Suprapubic skin (tissue), 4 donors: Measurements from ENCODE around the gene NR1I2. TPM values are rescaled to one million over a fixed set of nuclear protein-coding genes. Genes with fewer than 3 reads are reported as not detected.

Source experiments
- DNase-seq, 2 donors: peaks; one replicate each; pipeline ENCODE4 v3.0.0-alpha.2; 2019; ENCODE audit warnings: low spot score in 2 of 2
- H3K27ac ChIP-seq: fragments of 200-600 bp; sonication (generic); one replicate; pipeline ENCODE4 v1.5.1; 2019
- H3K27me3 ChIP-seq: fragments of 200-600 bp; sonication (generic); one replicate; pipeline ENCODE4 v1.5.1; 2019
- H3K36me3 ChIP-seq: fragments of 200-600 bp; sonication (generic); one replicate; pipeline ENCODE4 v1.5.1; 2019
- H3K4me1 ChIP-seq: fragments of 200-600 bp; sonication (generic); one replicate; pipeline ENCODE4 v1.5.1; 2019
- H3K4me3 ChIP-seq: fragments of 200-600 bp; sonication (generic); one replicate; pipeline ENCODE4 v1.5.1; 2019; ENCODE audit warnings: mild to moderate bottlenecking
- H3K9me3 ChIP-seq: fragments of 200-600 bp; sonication (generic); one replicate; pipeline ENCODE4 v1.5.1; 2019
- EP300 ChIP-seq: sonication (generic); formaldehyde crosslinking; IDR thresholded peaks from one replicate; pipeline ENCODE4 v1.6.1; 2017; ENCODE audit warnings: antibody characterized with exemption
- POLR2A ChIP-seq, 2 donors: fragments of 450-650 bp; IDR thresholded peaks; one replicate each; pipeline ENCODE4 v1.6.1; 2017; ENCODE audit warnings: antibody characterized with exemption in 2 of 2, mild to moderate bottlenecking in 2 of 2, moderate library complexity in 2 of 2
- POLR2AphosphoS5 ChIP-seq, 3 donors: sonication (generic); formaldehyde crosslinking; IDR thresholded peaks; one replicate each; pipeline ENCODE4 v1.6.1; 2017; ENCODE audit warnings: antibody characterized with exemption in 3 of 3
- WGBS: methylation state at CpG from one replicate; pipeline ENCODE4 v1.1.5; 2018; 5-methylcytosine and 5-hydroxymethylcytosine counted together
- total RNA-seq, 4 donors: library from RNA; depleted of rRNA; stranded (reverse); fragments of >200 nt; gene quantifications; one replicate each; pipeline ENCODE4 v1.1.0, GENCODE V29; 2016
- TF ChIP-seq, protein P1 (sequence below), 2 donors: fragments of 200-600 bp in 1 of 2; fragments of 450-650 bp in 1 of 2; sonication (generic) in 1 of 2; IDR thresholded peaks; one replicate each; pipeline ENCODE4 v1.5.1; 2016 to 2019; ENCODE audit warnings: antibody characterized with exemption in 2 of 2, mild to moderate bottlenecking in 1 of 2, moderate library complexity in 1 of 2

NR1I2 gene
- total RNA-seq, 4 donors from 2014 or later, result not detected

DNA sequence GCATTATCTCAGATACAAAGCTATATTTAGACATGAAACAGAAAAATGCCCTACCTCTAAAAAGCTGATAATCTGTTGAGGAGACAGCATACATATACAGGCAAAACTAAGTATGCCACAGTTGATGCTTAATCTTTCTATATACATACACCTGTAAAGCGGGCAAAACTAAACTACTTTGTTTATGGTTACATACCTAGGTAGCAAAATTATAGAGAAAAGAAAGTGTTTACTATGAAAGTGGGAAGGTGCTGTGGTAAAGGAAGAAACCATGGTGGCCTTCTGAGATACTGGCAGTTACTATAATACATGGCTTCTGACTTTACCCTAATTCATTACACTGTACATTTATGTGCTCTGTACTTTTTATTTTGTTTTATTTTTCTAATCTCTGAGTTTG, 36.0 kb upstream of the NR1I2 start:
- Histone ChIP-seq H3K4me1 (no peaks in the 10 kb centered on the region), H3K27me3 (no peaks in the 10 kb centered on the region), H3K27ac (no peak overlapping the region), H3K9me3 (no peaks in the 10 kb centered on the region), H3K36me3 (no peaks in the 10 kb centered on the region), H3K4me3 (no peak overlapping the region)
- no peak for DNase-seq
- TF ChIP-seq POLR2AphosphoS5 (IDR thresholded peaks at IDR 0.05) (no peak), EP300 (no peak), POLR2A (IDR thresholded peaks at IDR 0.05) (no peak)
- TF ChIP-seq, protein P1, sequence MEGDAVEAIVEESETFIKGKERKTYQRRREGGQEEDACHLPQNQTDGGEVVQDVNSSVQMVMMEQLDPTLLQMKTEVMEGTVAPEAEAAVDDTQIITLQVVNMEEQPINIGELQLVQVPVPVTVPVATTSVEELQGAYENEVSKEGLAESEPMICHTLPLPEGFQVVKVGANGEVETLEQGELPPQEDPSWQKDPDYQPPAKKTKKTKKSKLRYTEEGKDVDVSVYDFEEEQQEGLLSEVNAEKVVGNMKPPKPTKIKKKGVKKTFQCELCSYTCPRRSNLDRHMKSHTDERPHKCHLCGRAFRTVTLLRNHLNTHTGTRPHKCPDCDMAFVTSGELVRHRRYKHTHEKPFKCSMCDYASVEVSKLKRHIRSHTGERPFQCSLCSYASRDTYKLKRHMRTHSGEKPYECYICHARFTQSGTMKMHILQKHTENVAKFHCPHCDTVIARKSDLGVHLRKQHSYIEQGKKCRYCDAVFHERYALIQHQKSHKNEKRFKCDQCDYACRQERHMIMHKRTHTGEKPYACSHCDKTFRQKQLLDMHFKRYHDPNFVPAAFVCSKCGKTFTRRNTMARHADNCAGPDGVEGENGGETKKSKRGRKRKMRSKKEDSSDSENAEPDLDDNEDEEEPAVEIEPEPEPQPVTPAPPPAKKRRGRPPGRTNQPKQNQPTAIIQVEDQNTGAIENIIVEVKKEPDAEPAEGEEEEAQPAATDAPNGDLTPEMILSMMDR (IDR thresholded peaks at IDR 0.05), result no peak
- WGBS, result 100% methylated on average over 1 of the region's 1 CpG

DNA sequence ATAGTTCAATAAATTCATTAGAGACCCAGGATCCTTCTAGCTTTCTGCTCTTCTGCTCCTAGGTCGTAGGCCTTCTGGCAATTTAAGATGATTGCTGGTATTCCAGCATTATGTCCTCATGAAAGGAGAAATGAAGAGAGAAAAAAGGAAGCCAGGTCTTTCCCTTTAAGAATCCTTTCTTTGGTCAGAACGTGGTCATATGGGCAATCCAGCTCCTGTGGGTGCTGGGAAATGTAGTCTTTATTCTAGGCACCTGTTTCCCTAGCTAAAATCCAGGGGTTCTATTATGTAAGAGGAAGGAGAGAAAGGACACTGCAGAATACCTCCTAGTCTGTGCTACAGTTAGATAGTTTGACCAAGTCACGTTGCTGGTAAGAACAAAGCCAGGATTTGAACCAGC, 35.5 kb upstream of the NR1I2 start:
- TF ChIP-seq, protein P1 (IDR thresholded peaks at IDR 0.05), result no peak
- TF ChIP-seq POLR2AphosphoS5 (IDR thresholded peaks at IDR 0.05) (no peak), EP300 (no peak), POLR2A (IDR thresholded peaks at IDR 0.05) (no peak)
- H3K27ac ChIP-seq, result no peak overlapping the region
- H3K27me3 ChIP-seq, result no peaks in the 10 kb centered on the region
- no peaks in the 10 kb centered on the region for H3K4me1 ChIP-seq
- no peak for DNase-seq
- no peaks in the 10 kb centered on the region for H3K36me3 ChIP-seq
- 70% methylated on average over 3 of the region's 3 CpGs for WGBS
- no peaks in the 10 kb centered on the region for H3K9me3 ChIP-seq
- H3K4me3 ChIP-seq, result no peak overlapping the region

DNA sequence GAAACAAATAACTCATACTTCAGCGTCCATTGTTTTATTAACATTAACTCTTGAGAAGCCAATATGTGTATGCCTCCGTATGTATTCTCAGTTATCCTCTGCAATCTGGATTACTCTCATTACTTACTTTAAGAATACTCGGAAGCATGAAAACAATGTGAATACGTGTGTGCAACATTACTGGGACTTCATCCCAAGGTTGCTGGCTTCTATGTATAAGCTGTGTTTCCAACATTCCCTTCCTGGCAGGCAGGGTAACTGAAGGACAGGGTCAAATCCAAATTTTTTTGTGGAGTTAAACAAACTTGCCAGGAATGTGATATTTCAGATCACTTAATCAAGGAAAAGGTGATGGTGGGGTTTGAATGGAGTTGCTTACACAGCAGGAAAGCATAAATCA, 34.5 kb upstream of the NR1I2 start:
- H3K4me3 ChIP-seq, result no peak overlapping the region
- H3K27ac ChIP-seq, result no peak overlapping the region
- H3K27me3 ChIP-seq, result no peaks in the 10 kb centered on the region
- no peak for DNase-seq
- 77% methylated on average over 4 of the region's 4 CpGs for whole genome bisulfite sequencing
- H3K4me1 ChIP-seq, result no peaks in the 10 kb centered on the region
- H3K36me3 ChIP-seq, result no peaks in the 10 kb centered on the region
- TF ChIP-seq POLR2AphosphoS5 (IDR thresholded peaks at IDR 0.05), result no peak
- TF ChIP-seq, protein P1 (IDR thresholded peaks at IDR 0.05), result no peak
- no peak for TF ChIP-seq EP300
- no peak for TF ChIP-seq POLR2A (IDR thresholded peaks at IDR 0.05)
- H3K9me3 ChIP-seq, result no peaks in the 10 kb centered on the region

DNA sequence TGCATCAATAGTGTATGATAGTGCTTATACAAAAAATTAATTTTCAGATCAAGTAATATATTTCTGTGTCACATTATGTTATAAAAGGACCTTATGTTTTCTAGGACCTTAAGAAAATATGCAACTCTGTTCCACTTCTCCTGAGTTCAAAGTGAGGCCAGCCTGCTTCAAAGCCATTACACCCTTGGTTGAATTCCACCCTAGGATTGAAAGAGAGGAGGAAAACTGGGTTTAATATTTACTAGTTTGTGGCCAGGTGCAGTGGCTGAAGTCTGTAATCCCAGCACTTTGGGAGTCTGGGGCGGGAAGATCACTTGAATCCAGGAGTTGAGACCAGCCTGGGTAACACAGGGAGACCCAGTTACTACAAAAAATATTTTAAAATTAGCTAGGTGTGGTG, 32.9 kb upstream of the NR1I2 start:
- Histone ChIP-seq H3K9me3 (no peaks in the 10 kb centered on the region), H3K27me3 (no peaks in the 10 kb centered on the region), H3K4me3 (no peak overlapping the region), H3K27ac (no peak overlapping the region), H3K36me3 (no peaks in the 10 kb centered on the region), H3K4me1 (no peaks in the 10 kb centered on the region)
- no peak for DNase-seq
- WGBS, result 88% methylated on average over 1 of the region's 1 CpG
- TF ChIP-seq POLR2AphosphoS5 (IDR thresholded peaks at IDR 0.05) (no peak), POLR2A (IDR thresholded peaks at IDR 0.05) (no peak)

DNA sequence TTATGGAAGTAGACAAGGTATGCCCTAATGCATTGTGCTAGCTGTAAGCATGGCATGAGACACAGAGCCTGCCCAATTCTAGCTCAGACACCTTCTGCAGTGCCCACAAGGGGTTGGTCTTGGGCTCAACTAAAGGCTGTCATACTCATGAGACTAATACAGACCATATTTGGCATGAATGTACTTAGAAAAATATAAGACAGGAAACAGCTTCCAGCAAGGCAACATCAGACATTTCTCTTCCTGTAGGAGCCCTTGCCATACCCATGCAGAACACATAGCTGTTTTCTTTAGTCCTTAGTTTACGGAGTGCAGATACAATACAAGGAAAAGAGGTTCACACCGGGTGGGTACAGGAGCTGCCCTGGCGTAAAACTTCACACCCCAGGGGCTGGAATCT, 30.5 kb upstream of the NR1I2 start:
- Histone ChIP-seq H3K27me3 (no peaks in the 10 kb centered on the region), H3K4me3 (no peak overlapping the region), H3K27ac (no peak overlapping the region), H3K4me1 (no peaks in the 10 kb centered on the region), H3K9me3 (no peaks in the 10 kb centered on the region), H3K36me3 (no peaks in the 10 kb centered on the region)
- 80% methylated on average over 3 of the region's 3 CpGs for WGBS
- no peak for DNase-seq
- TF ChIP-seq EP300 (no peak), POLR2A (IDR thresholded peaks at IDR 0.05) (no peak), POLR2AphosphoS5 (IDR thresholded peaks at IDR 0.05) (no peak)
- TF ChIP-seq, protein P1 (IDR thresholded peaks at IDR 0.05), result no peak

DNA sequence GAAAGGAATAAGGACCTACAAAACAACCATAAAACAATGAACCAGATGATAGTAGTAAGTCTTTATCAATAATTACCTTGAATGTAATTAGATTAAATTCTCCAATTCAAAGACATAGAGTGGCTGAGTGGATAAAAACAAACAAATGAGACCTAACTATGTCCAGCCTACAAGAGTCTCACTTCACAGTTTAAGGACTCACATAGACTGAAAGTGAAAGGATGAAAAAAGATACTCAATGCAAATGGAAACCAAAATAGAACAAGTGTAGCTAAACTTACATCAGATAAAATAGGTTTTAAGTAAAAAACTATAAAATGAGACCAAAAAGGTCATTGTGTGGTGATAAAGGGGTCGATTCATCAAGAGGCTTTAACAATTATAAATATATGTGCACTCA, 21.9 kb upstream of the NR1I2 start:
- Histone ChIP-seq H3K36me3 (no peaks in the 10 kb centered on the region), H3K4me3 (no peak overlapping the region), H3K4me1 (no peaks in the 10 kb centered on the region), H3K9me3 (peaks cover 3% of the 10 kb centered on the region), H3K27me3 (no peaks in the 10 kb centered on the region), H3K27ac (no peak overlapping the region)
- 65% methylated on average over 1 of the region's 1 CpG for WGBS
- TF ChIP-seq, protein P1 (IDR thresholded peaks at IDR 0.05), result no peak
- TF ChIP-seq POLR2AphosphoS5 (IDR thresholded peaks at IDR 0.05) (no peak), EP300 (no peak), POLR2A (IDR thresholded peaks at IDR 0.05) (no peak)
- DNase-seq, result no peak
